ENCODE measurements around the gene TMEM98. TPM values are rescaled to one million over a fixed set of nuclear protein-coding genes. Genes with fewer than 3 reads are reported as not detected.
"Not testable (repeated sequence)": the region's sequence is repeated elsewhere in the genome, so short reads cannot be mapped to it uniquely, and the experiment has no call there.

The TMEM98 gene
- total RNA-seq, 6 donors from 2014 or later = 35.6 to 101 (median 58.5) TPM

GRCh38 chr17:32944248-32945020 is 16.5 kb downstream of the TMEM98 start:
- Histone ChIP-seq H3K4me1 (peaks cover 0 to 17% (median 8%) of the 10 kb centered on the region in 4 donors), H3K27me3 (no peaks in the 10 kb centered on the region), H3K9me3 (no peaks in the 10 kb centered on the region), H3K27ac (peak overlapping the region; percentile 32 to 45 (median 38)), H3K4me3 (no peak overlapping the region), H3K36me3 (peaks cover 0 to 6% (median 0%) of the 10 kb centered on the region in 4 donors)
- WGBS, 2 donors = 76 to 83% methylated on average over 4 of the region's 4 CpGs
- DNase-seq = no peak
- no peak for TF ChIP-seq POLR2A (IDR thresholded peaks at IDR 0.05)
- no peak for TF ChIP-seq CTCF (IDR thresholded peaks at IDR 0.05)
- no peak for TF ChIP-seq POLR2AphosphoS5 (IDR thresholded peaks at IDR 0.05)
- no peak for TF ChIP-seq EP300 (IDR thresholded peaks at IDR 0.05)
- no peak for ATAC-seq (ENCODE audit: low FRiP score in 2 of 2)

DNA sequence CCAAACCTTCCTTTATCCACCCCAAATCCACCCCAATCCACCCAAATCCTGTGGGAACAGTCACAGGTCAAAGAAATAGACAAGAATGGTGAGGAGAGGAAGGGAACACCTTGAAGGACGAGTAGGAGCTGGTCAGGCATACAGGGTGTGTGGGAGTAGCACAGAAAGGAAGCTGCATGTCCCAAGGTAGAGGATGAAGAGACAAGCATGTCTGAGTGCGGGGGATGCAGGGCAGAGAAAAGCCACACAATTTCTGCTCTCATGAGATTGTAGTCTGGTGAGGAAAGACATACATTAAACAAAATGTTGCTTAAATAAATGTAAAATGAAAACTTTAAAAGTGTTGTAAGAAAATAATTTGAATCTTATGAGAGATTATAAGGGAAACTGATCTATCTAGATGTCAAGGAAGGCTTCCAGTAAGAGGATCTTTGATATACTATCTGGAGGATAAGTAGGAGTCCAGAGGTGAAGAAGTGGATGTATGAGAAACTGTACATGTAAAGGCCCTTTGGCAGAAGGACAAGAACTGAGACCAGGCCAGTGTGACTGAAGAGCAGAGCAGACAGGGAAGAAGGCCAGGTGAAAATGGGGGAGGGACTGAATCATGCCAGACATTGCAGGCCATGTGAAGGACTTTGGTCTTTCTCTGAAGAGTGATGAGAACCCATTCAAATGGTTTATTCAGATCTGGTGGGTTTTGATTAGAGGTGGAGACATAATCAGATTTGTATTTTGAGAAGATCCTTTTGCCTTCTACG is 18.6 kb downstream of the TMEM98 start:
- Histone ChIP-seq H3K4me3 (no peak overlapping the region), H3K36me3 (no peaks in the 10 kb centered on the region), H3K4me1 (peaks cover 0 to 17% (median 8%) of the 10 kb centered on the region in 4 donors), H3K27ac (no peak overlapping the region), H3K9me3 (no peaks in the 10 kb centered on the region), H3K27me3 (no peaks in the 10 kb centered on the region)
- TF ChIP-seq EP300 (IDR thresholded peaks at IDR 0.05) = no peak
- TF ChIP-seq POLR2A (IDR thresholded peaks at IDR 0.05) = no peak
- no peak for TF ChIP-seq CTCF (IDR thresholded peaks at IDR 0.05)
- TF ChIP-seq POLR2AphosphoS5 (IDR thresholded peaks at IDR 0.05) = no peak
- DNase-seq (no peak), ATAC-seq (ENCODE audit: low FRiP score in 2 of 2) (no peak)
- 75 to 79% methylated on average over 3 of the region's 3 CpGs for WGBS, 2 donors

DNA sequence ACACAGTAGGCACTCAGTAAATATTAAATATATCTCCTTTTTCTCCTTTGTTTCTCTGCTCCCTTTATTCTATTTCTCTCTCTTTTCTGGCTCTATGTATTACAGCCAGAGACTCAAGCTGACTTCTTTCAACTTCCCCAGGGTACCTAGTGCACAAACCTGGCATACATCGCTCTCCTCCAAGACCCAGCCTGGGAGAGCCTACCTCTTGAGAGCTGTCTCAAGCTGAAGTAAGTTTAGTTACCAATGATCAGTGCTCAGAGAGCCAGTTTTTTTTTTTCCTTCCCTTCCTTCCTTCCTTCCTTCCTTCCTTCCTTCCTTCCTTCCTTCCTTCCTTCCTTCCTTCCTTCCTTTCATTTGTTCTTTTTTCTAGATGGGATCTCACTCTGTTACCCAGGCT is 19.8 kb downstream of the TMEM98 start:
- TF ChIP-seq CTCF (IDR thresholded peaks at IDR 0.05) = no peak
- TF ChIP-seq EP300 (IDR thresholded peaks at IDR 0.05) = no peak
- TF ChIP-seq POLR2A (IDR thresholded peaks at IDR 0.05) = no peak
- no peak for TF ChIP-seq POLR2AphosphoS5 (IDR thresholded peaks at IDR 0.05)
- H3K27me3 ChIP-seq = no peaks in the 10 kb centered on the region
- no peak overlapping the region for H3K27ac ChIP-seq
- H3K4me1 ChIP-seq = peaks cover 0 to 16% (median 8%) of the 10 kb centered on the region in 4 donors
- no peak for ATAC-seq (ENCODE audit: low FRiP score in 2 of 2)
- H3K4me3 ChIP-seq = no peak overlapping the region
- no peaks in the 10 kb centered on the region for H3K36me3 ChIP-seq
- H3K9me3 ChIP-seq = no peaks in the 10 kb centered on the region
- WGBS, 2 donors = 86 to 98% methylated on average over 1 of the region's 1 CpG
- no peak for DNase-seq

- Histone ChIP-seq H3K36me3 (no peaks in the 10 kb centered on the region), H3K4me3 (no peak overlapping the region), H3K9me3 (no peaks in the 10 kb centered on the region), H3K27me3 (no peaks in the 10 kb centered on the region), H3K4me1 (peaks cover 0 to 2% (median under 1%) of the 10 kb centered on the region in 4 donors), H3K27ac (no peak overlapping the region)
- ATAC-seq (ENCODE audit: low FRiP score in 2 of 2) = no peak
- no peak for DNase-seq
- TF ChIP-seq POLR2AphosphoS5 (IDR thresholded peaks at IDR 0.05) (no peak), POLR2A (IDR thresholded peaks at IDR 0.05) (no peak), EP300 (IDR thresholded peaks at IDR 0.05) (no peak), CTCF (IDR thresholded peaks at IDR 0.05) (no peak)
- 71 to 78% methylated on average over 7 of the region's 7 CpGs for WGBS, 2 donors
Measured at GRCh38 chr17:32949181-32949580, 21.2 kb downstream of the TMEM98 start.

DNA sequence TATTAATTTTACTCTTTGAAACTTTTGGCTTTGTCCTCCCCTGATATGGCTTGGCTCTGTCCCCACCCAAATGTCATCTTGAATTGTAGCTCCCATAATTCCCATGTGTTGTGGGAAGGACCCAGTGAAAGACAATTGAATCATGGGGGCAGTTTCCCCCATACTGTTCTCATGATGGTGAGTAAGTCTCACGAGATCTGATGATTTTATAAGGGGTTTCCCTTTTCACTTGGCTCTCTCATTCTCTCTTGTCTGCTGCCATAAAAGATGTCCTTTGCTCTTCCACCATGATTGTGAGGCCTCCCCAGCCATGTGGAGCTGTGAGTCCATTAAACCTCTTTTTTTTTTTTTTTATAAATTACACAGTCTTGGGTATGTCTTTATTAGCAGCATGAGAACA is 24.5 kb downstream of the TMEM98 start:
- not testable (repeated sequence) for H3K27me3 ChIP-seq; H3K4me1 ChIP-seq; H3K36me3 ChIP-seq; DNase-seq; H3K27ac ChIP-seq; H3K9me3 ChIP-seq; ATAC-seq (ENCODE audit: low FRiP score in 2 of 2); H3K4me3 ChIP-seq
- WGBS, 2 donors = 73 to 81% methylated on average over 1 of the region's 1 CpG
